Urinary bladder (tissue), 4 donors: ENCODE results near the gene DEFB112. TPM values are rescaled to one million over a fixed set of nuclear protein-coding genes. Genes with fewer than 3 reads are reported as not detected.

ENCODE experiments used
- DNase-seq: peaks from one replicate; pipeline ENCODE4 v3.0.0-alpha.2; 2015; ENCODE audit errors: extremely low spot score
- H3K27ac ChIP-seq: one replicate; pipeline ENCODE4 v1.5.1; 2013; ENCODE audit warnings: low read depth, mild to moderate bottlenecking, moderate library complexity
- H3K36me3 ChIP-seq: one replicate; pipeline ENCODE4 v1.6.1; 2013; ENCODE audit warnings: mild to moderate bottlenecking, moderate library complexity; ENCODE audit not compliant: insufficient read depth
- H3K4me1 ChIP-seq: one replicate; pipeline ENCODE4 v1.6.1; 2013; ENCODE audit warnings: mild to moderate bottlenecking, moderate library complexity; ENCODE audit not compliant: insufficient read depth
- H3K4me3 ChIP-seq: one replicate; pipeline ENCODE4 v1.5.1; 2013; ENCODE audit warnings: low read depth, low read length
- WGBS: extraction: QIAGEN DNeasy Blood & Tissue Kit; methylation state at CpG from one replicate; pipeline ENCODE4 v1.1.7; 2013; 5-methylcytosine and 5-hydroxymethylcytosine counted together
- polyA plus RNA-seq: library from polyadenylated mRNA; stranded (reverse); fragments of 200-250 nt; gene quantifications from one replicate; pipeline ENCODE4 v1.2.3, GENCODE V29; 2013
- total RNA-seq: library from RNA; depleted of rRNA; stranded (reverse); fragments of >200 nt; gene quantifications from one replicate; pipeline ENCODE4 v1.2.3, GENCODE V29; 2014
- donor health status: healthy with polysubstance abuse.
- donor health status: healthy.

Gene DEFB112, protein sequence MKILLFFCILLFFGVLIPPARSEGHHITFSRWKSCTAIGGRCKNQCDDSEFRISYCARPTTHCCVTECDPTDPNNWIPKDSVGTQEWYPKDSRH
- total RNA-seq (not detected), polyA plus RNA-seq (not detected)

- Histone ChIP-seq H3K27ac (no peak within 1 kb of the TSS), H3K36me3 (no peaks in the 10 kb centered on the region), H3K4me3 (no peak within 1 kb of the TSS), H3K4me1 (no peaks in the 10 kb centered on the region)
- no peak for DNase-seq
- 74% methylated on average over 1 of the region's 1 CpG for WGBS
Measured at GRCh38 chr6:50049829-50050228, at the start of gene DEFB112. TSS of gene DEFB112 (minus strand) at chr6:50049929. CDS start at chr6:50049869, 60 bp downstream.

DNA sequence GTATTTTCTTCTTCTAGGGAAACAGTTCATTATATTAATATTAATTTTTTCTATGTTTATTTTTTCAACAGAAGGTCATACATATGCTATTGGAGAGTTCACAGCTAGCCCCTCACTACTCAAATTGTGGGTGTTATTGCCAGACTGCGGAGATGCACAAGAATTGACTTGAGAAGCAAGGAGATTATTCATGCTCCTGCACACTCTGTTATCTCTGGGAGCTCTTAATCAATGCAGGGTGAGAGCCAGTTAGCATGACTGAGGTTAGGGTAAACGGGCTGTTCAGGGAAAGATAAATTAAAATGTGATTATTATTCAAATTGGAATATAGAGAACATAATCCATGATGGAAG, 48.9 kb upstream of the DEFB112 start:
- 35% methylated on average over 2 of the region's 2 CpGs for WGBS
- H3K4me1 ChIP-seq = no peaks in the 10 kb centered on the region

GRCh38 chr6:50097966-50098640, 48.4 kb upstream of the DEFB112 start:
- H3K4me1 ChIP-seq = no peaks in the 10 kb centered on the region

More for the DNA sequence above, 48.9 kb upstream of the DEFB112 start:
- DNase-seq = no peak
- Histone ChIP-seq H3K27ac (no peak overlapping the region), H3K36me3 (no peaks in the 10 kb centered on the region), H3K4me3 (no peak overlapping the region)

DNA sequence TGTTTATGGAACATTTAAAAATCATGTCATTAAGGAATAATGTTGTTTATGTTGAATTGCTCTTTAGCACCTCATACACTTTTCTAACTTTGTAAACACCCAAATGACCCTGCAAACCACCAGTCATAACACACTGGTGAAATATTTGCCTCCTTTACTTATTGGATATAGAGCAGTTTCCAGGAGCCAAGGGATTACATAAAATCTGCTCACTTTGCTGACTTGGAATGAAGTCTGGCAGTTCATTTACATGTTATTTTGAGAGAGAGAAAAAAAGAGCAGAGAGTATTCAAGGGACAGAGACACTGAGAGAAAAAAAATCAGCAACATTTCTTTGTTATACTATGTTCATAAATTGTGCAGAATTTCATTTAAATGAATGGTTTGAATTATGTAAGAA, 46.6 kb upstream of the DEFB112 start:
- Histone ChIP-seq H3K36me3 (no peaks in the 10 kb centered on the region), H3K4me3 (no peak overlapping the region), H3K27ac (no peak overlapping the region), H3K4me1 (no peaks in the 10 kb centered on the region)
- no peak for DNase-seq

More at GRCh38 chr6:50097966-50098640, 48.4 kb upstream of the DEFB112 start:
- no peak overlapping the region for H3K27ac ChIP-seq
- DNase-seq = no peak
- no peaks in the 10 kb centered on the region for H3K36me3 ChIP-seq
- WGBS = 43% methylated on average over 7 of the region's 7 CpGs
- H3K4me3 ChIP-seq = no peak overlapping the region

- no peak for DNase-seq
- Histone ChIP-seq H3K36me3 (no peaks in the 10 kb centered on the region), H3K4me1 (no peaks in the 10 kb centered on the region), H3K4me3 (no peak overlapping the region), H3K27ac (no peak overlapping the region)
- WGBS = 82% methylated on average over 1 of the region's 1 CpG
Measured at GRCh38 chr6:50093938-50094272, 44.2 kb upstream of the DEFB112 start.

DNA sequence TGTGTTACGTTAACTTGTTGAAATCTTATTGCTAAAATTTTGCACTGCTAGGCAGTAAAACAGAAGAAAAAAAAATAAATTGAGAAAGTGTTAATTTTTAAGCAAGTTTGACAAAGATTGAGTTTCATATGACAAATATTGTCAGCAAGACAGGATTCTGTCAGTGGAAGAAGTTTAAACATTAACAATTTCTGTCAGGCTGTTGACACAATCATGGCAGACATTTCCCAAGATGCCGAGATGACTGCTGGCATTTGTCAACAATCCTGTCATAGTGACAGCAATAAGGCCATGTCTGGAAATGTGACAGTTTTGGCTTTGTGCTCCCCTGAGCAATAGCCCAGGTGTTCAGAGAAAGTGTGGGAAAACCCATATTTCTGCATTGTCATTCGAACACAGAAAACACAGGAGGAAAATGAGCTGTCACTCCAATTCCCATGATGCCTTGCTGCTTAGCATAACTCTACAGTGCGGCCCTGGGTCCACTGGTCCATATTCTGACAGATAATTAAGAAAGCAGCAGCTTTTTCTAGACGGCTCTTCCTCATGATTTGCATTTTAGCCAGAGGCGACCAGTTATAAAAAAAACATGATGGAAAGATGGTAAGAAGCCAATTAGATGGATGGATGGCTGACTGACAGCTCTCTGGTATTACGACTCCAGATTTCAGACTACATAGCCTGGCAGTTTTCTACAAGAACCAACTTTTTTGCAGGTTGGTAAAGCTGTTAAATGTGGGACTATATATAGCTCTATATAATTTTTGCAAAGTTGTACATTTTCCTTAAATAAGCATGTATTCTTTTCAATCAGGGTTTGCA, 43.6 kb upstream of the DEFB112 start:
- DNase-seq = no peak
- Histone ChIP-seq H3K4me1 (no peaks in the 10 kb centered on the region), H3K36me3 (no peaks in the 10 kb centered on the region), H3K4me3 (no peak overlapping the region), H3K27ac (no peak overlapping the region)
- WGBS = 70% methylated on average over 7 of the region's 7 CpGs

DNA sequence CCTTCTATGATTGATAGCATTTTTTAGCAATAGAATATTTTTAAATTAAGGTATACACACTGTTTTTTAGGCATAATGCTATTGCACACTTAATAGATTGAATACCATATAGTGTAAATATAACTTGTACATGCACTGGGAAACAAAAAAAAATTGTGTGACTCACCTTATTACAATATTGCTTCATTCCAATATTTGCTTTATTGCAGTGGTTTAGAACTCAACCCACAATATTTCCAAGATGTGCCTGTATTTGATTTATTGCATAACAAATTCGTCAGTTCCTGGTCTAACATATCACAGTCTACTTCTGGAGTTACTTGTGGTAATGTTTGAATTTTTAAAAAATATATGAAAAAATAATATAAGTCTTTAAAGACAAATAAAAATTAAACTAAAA, 41.9 kb upstream of the DEFB112 start:
- WGBS = 37% methylated on average over 1 of the region's 1 CpG
- Histone ChIP-seq H3K4me3 (no peak overlapping the region), H3K36me3 (no peaks in the 10 kb centered on the region), H3K27ac (no peak overlapping the region), H3K4me1 (no peaks in the 10 kb centered on the region)
- no peak for DNase-seq

DNA sequence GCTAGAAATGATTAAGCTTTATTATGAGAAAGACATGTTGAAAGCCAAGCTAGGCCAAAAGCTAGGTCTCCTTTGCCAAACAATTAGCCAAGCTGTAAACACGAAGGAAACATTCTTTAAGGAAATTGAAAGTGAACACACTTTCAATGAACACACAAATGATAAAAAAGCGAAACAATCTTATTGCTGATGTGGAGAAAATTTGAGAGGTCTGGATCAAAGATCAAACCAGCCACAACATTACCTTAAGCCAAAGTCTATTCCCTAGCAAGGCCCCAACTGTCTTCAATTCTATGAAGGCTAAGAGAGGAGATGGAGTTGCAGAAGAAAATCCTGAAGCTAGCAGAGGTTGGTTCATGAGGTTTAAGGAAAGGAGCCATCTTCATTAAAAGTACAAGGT, 40.2 kb upstream of the DEFB112 start:
- 75% methylated on average over 2 of the region's 2 CpGs for WGBS
- H3K27ac ChIP-seq = no peak overlapping the region
- no peak overlapping the region for H3K4me3 ChIP-seq
- H3K36me3 ChIP-seq = no peaks in the 10 kb centered on the region
- no peak for DNase-seq
- no peaks in the 10 kb centered on the region for H3K4me1 ChIP-seq

DNA sequence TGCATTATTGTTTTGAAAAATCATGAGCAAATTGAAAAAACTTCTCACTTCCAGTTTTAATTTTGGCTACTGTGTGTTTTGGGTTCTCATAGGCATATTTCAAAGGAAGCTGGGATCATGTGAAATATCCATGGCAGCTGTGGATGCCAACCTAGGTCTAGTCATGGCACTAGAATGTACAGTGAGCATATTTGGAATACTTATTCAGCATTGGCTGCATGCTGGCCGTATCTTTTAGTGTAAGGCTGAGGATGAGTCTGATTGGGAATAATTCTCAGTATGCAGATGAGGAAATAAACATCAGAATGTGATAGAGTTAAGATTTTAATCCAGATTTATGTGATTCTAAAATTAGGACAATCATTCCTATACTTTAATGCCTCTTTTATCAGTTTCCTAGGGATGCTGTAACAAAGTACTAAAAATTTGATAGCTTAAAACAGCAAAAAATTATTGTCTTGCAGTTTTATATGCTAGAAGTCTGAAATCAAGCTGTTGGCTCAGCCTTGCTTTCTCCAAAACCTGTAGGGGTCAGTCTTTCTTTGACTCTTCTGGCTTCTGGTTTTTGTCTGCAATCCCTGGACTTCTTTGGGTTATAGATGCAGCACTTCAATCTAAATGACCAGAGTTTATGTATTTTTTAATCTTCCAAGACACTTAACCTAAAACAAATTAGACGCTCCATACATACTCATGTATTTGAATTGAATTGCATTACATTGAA, 37.7 kb upstream of the DEFB112 start:
- DNase-seq = no peak
- H3K36me3 ChIP-seq = no peaks in the 10 kb centered on the region
- no peak overlapping the region for H3K27ac ChIP-seq
- 45% methylated on average over 2 of the region's 2 CpGs for WGBS
- no peak overlapping the region for H3K4me3 ChIP-seq
- no peaks in the 10 kb centered on the region for H3K4me1 ChIP-seq

- Histone ChIP-seq H3K36me3 (no peaks in the 10 kb centered on the region), H3K4me1 (no peaks in the 10 kb centered on the region), H3K4me3 (no peak overlapping the region), H3K27ac (no peak overlapping the region)
- 0% methylated on average over 1 of the region's 1 CpG for WGBS
- no peak for DNase-seq
Measured at GRCh38 chr6:50077385-50077784, 27.7 kb upstream of the DEFB112 start.

- 68% methylated on average over 4 of the region's 4 CpGs for WGBS
- H3K4me1 ChIP-seq = no peaks in the 10 kb centered on the region
- H3K27ac ChIP-seq = no peak overlapping the region
- no peak overlapping the region for H3K4me3 ChIP-seq
- DNase-seq = no peak
- H3K36me3 ChIP-seq = no peaks in the 10 kb centered on the region
Measured at GRCh38 chr6:50076431-50076830, 26.7 kb upstream of the DEFB112 start.

- H3K4me1 ChIP-seq = no peaks in the 10 kb centered on the region
- DNase-seq = no peak
- H3K4me3 ChIP-seq = no peak overlapping the region
- WGBS = 78% methylated on average over 1 of the region's 1 CpG
- no peaks in the 10 kb centered on the region for H3K36me3 ChIP-seq
- no peak overlapping the region for H3K27ac ChIP-seq
Measured at GRCh38 chr6:50071921-50072320, 22.2 kb upstream of the DEFB112 start.

DNA sequence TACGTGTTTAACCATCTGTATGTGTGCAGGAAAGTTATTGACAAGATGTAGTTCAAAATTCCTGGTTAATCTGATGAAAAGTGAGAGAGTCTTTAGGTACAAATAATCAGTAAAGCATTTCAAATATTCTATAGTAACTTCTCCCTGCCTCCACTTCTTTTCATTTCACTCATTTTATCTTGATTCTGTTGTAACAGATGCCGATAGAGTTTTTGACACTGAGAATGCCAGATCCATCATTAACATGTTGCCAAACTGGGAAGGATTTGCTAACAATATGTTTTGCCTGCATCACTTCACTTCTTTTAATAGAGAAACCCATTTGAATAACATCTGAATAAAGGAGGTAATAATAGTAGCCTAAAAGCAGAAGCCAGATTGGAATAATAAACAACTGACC, 20.4 kb upstream of the DEFB112 start:
- Histone ChIP-seq H3K27ac (no peak overlapping the region), H3K36me3 (no peaks in the 10 kb centered on the region), H3K4me3 (no peak overlapping the region), H3K4me1 (no peaks in the 10 kb centered on the region)
- WGBS = 77% methylated on average over 2 of the region's 2 CpGs
- DNase-seq = no peak

DNA sequence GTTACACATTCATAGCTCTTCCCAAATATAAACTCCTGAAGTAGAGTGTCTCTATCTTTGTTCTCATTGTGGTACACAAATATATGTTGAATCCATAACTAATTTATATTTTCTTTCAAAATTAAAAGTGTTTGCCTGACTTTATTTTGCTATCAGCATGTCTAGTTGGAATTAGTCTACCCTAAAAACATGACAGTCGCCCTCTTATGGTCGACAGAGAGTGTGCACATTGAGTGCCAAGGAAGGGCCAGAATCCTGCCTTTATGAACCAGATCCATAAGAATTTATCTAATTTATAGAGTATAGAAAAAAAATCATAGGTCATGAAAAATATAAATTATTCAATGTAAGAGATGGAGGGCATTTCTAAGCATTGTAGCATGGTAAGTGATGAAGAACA, 12.3 kb upstream of the DEFB112 start:
- H3K27ac ChIP-seq = no peak overlapping the region
- H3K4me3 ChIP-seq = no peak overlapping the region
- no peak for DNase-seq
- no peaks in the 10 kb centered on the region for H3K4me1 ChIP-seq
- WGBS = 6% methylated on average over 2 of the region's 2 CpGs
- no peaks in the 10 kb centered on the region for H3K36me3 ChIP-seq
